Kidney (tissue), 14 donors: ENCODE measurements around the gene RERE. TPM values are rescaled to one million over a fixed set of nuclear protein-coding genes. Genes with fewer than 3 reads are reported as not detected.
A peak's percentile ranks its signal among the peaks of the same experiment; 100 is the strongest.

Experiments used
- DNase-seq, 5 donors: peaks; one replicate each; pipeline ENCODE4 v3.0.0-alpha.2; 2013 to 2020
- FAIRE-seq: peaks from 2 replicates; lab custom pipeline; 2012; peaks lifted over from hg19 to GRCh38; lab: Jason Lieb, UNC
- H3K27ac ChIP-seq, 2 donors: one replicate each; pipeline ENCODE4 v1.7.0; 2013; ENCODE audit warnings: low read depth in 2 of 2, low read length in 2 of 2, inconsistent platforms in 1 of 2
- H3K27me3 ChIP-seq: one replicate; pipeline ENCODE4 v1.7.1; 2013; ENCODE audit warnings: low read length, inconsistent platforms; ENCODE audit not compliant: control insufficient read depth, insufficient read depth
- H3K36me3 ChIP-seq, 3 donors: one replicate each; pipeline versions ENCODE4 v1.7.0 to v1.7.1; 2013; ENCODE audit warnings: low read length in 3 of 3, control low read depth in 1 of 3, inconsistent platforms in 1 of 3; ENCODE audit not compliant: insufficient read depth in 3 of 3, control insufficient read depth in 2 of 3
- H3K4me1 ChIP-seq, 3 donors: one replicate each; pipeline versions ENCODE4 v1.7.0 to v1.7.1; 2013; ENCODE audit warnings: low read length in 3 of 3, inconsistent platforms in 1 of 3, low read depth in 1 of 3; ENCODE audit not compliant: control insufficient read depth in 2 of 3, insufficient read depth in 2 of 3
- H3K4me3 ChIP-seq, 3 donors: one replicate each; pipeline versions ENCODE4 v1.7.0 to v1.8.1; 2013; ENCODE audit warnings: low read length in 3 of 3, control low read depth in 1 of 3, inconsistent platforms in 1 of 3
- H3K9ac ChIP-seq, 3 donors: one replicate each; pipeline versions ENCODE4 v1.7.0 to v1.7.1; 2013; ENCODE audit warnings: low read length in 3 of 3, control low read depth in 1 of 3, inconsistent platforms in 1 of 3
- H3K9me3 ChIP-seq, 3 donors: one replicate each; pipeline versions ENCODE4 v1.7.0 to v1.7.1; 2013; ENCODE audit warnings: low read length in 3 of 3, control low read depth in 1 of 3, inconsistent platforms in 1 of 3; ENCODE audit not compliant: control insufficient read depth in 2 of 3, insufficient read depth in 1 of 3
- CTCF ChIP-seq: IDR thresholded peaks from 3 replicates; pipeline ENCODE4 v1.5.1; 2012; ENCODE audit warnings: mild to moderate bottlenecking, moderate library complexity, borderline replicate concordance; ENCODE audit not compliant: insufficient read depth; ENCODE audit errors: extremely low read depth
- intact Hi-C: fragments of 100-400 bp; cut with DNase I; formaldehyde crosslinking; loops from one replicate; pipeline ENCODE4 v1.11.1; 2022
- polyA plus RNA-seq: library from polyadenylated mRNA; stranded (reverse); fragments of 350-450 nt; fragmentation: Illumina TruSeq; extraction: RNeasy Lipid Tissue Mini Kit (QIAGEN cat#74804); gene quantifications from one replicate; pipeline ENCODE4 v1.2.3, GENCODE V29; 2014; ENCODE audit warnings: low read depth, low replicate concordance; ENCODE audit not compliant: insufficient read depth
- total RNA-seq: library from RNA; stranded (reverse); fragmentation: NEBNext Ultra II Directional; extraction: Animal tissue kit (Norgen Biotek cat#: 25700); gene quantifications from one replicate; pipeline ENCODE4 v1.2.1, GENCODE V29; 2021
- donor health status: control.
- donor health status: control.
- donor health status: control.
- donor health status: control.
- donor health status: control.
- donor health status: DM: yes; HTN: yes; CAD: no.
- donor health status: Normal renal cell carcinoma (clear cell type).

Gene RERE
- total and polyA plus RNA-seq, 2 donors from 2014 or later, result 37.2 to 176 TPM

GRCh38 chr1:8377271-8377981, 440.0 kb downstream of the RERE start:
- no peak for FAIRE-seq
- Histone ChIP-seq H3K27me3 (no peaks in the 10 kb centered on the region), H3K9ac (no peak overlapping the region), H3K36me3 (peaks cover 0 to 9% (median 0%) of the 10 kb centered on the region in 3 donors), H3K4me3 (no peak overlapping the region), H3K27ac (no peak overlapping the region), H3K4me1 (peaks cover 15 to 63% (median 54%) of the 10 kb centered on the region in 3 donors), H3K9me3 (no peaks in the 10 kb centered on the region)
- TF ChIP-seq CTCF, result no peak
- DNase-seq, result no peak
- intact Hi-C loops, result no loop called here

GRCh38 chr1:8376358-8376840, 441.0 kb downstream of the RERE start:
- Histone ChIP-seq H3K9me3 (no peaks in the 10 kb centered on the region), H3K4me1 (peaks cover 7 to 64% (median 58%) of the 10 kb centered on the region in 3 donors), H3K4me3 (no peak overlapping the region), H3K9ac (no peak overlapping the region), H3K27ac (peak overlapping the region in 1 of 2 donors; percentile 1), H3K36me3 (peaks cover 0 to 9% (median 0%) of the 10 kb centered on the region in 3 donors), H3K27me3 (no peaks in the 10 kb centered on the region)
- FAIRE-seq, result no peak
- no peak for TF ChIP-seq CTCF
- intact Hi-C loops, result no loop called here
- DNase-seq, result no peak

GRCh38 chr1:8374812-8375211, 442.6 kb downstream of the RERE start:
- intact Hi-C loops, result no loop called here
- FAIRE-seq (no peak), DNase-seq (peak in 1 of 5 donors; percentile 29)
- Histone ChIP-seq H3K27ac (peak overlapping the region in 1 of 2 donors; percentile 86), H3K9me3 (no peaks in the 10 kb centered on the region), H3K27me3 (no peaks in the 10 kb centered on the region), H3K4me1 (peaks cover 10 to 68% (median 62%) of the 10 kb centered on the region in 3 donors), H3K9ac (peak overlapping the region in 1 of 3 donors; percentile 20), H3K36me3 (peaks cover 0 to 9% (median 0%) of the 10 kb centered on the region in 3 donors), H3K4me3 (peak overlapping the region in 1 of 3 donors; percentile 4)
- peak; percentile 15 for TF ChIP-seq CTCF
